Prostate gland (tissue), 2 donors: ENCODE data around the gene PCYT1B.

Source experiments
- POLR2AphosphoS5 ChIP-seq: sonication (generic); formaldehyde crosslinking; IDR thresholded peaks from one replicate; pipeline ENCODE4 v1.6.1; 2017; ENCODE audit warnings: antibody characterized with exemption
- TF ChIP-seq, protein P1 (sequence below), 4 experiments: fragments of 200-600 bp in 2 of 4; fragments of 450-650 bp in 2 of 4; sonication (generic) in 2 of 4; IDR thresholded peaks; 1 replicate in 3 of 4; 2 replicates in 1 of 4; pipeline ENCODE4 v1.5.1; 2016 to 2019; ENCODE audit warnings: antibody characterized with exemption in 4 of 4, mild to moderate bottlenecking in 2 of 4, moderate library complexity in 2 of 4

DNA sequence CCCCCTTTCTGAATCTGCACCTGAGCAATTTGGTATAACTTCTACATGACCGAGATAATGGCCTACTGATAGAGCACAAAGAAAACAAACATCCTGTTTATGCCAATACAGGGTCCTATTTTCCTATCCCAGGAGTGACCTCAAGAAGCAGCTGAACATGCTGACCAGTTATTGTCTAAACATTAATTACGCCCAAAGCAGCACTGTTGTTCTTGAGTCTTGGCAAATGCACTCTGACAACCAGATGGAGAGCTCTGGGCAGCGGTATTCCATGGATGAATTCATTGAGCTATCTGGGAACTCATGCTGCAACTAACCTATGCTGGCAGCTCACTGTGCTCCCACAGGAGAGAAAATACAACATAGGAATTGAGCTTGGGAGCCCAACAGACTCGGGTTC, 52.6 kb downstream of the PCYT1B start:
- no peak for TF ChIP-seq POLR2AphosphoS5
- TF ChIP-seq, protein P1, sequence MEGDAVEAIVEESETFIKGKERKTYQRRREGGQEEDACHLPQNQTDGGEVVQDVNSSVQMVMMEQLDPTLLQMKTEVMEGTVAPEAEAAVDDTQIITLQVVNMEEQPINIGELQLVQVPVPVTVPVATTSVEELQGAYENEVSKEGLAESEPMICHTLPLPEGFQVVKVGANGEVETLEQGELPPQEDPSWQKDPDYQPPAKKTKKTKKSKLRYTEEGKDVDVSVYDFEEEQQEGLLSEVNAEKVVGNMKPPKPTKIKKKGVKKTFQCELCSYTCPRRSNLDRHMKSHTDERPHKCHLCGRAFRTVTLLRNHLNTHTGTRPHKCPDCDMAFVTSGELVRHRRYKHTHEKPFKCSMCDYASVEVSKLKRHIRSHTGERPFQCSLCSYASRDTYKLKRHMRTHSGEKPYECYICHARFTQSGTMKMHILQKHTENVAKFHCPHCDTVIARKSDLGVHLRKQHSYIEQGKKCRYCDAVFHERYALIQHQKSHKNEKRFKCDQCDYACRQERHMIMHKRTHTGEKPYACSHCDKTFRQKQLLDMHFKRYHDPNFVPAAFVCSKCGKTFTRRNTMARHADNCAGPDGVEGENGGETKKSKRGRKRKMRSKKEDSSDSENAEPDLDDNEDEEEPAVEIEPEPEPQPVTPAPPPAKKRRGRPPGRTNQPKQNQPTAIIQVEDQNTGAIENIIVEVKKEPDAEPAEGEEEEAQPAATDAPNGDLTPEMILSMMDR (IDR thresholded peaks at IDR 0.05), result no peak
